ENCODE data around the gene ERI2. TPM values are rescaled to one million over a fixed set of nuclear protein-coding genes. Genes with fewer than 3 reads are reported as not detected.
A peak's percentile ranks its signal among the peaks of the same experiment; 100 is the strongest.

ERI2 gene
- 22.4 and 24.6 TPM in 2 replicates for total RNA-seq (2021)
- long read RNA-seq, transcript ERI2-202 (9 exons, 3,499 nt): minor isoform, 5 of 83 reads
- long read RNA-seq, transcript ERI2-215 (9 exons, 2,646 nt): major isoform, 9 of 83 reads
- long read RNA-seq, transcript ERI2-206 (10 exons, 2,903 nt): minor isoform, 6 of 83 reads
- long read RNA-seq, partial matches to known transcripts: 23 of 83 reads
- long read RNA-seq, other reads (novel, unspliced or antisense): 39 of 83 reads

- TF ChIP-seq CTCF (conservative IDR thresholded peaks at IDR 0.05): peak; percentile 50; the same call in 2 of the 3 replicates
- Histone ChIP-seq H3K18ac (ENCODE audit: insufficient read length, low read depth, low read length) (peak within 1 kb of the TSS; percentile 33), H3K9me3 (ENCODE audit: control insufficient read depth, low read depth, low read length) (no peaks in the 10 kb centered on the region), H4K91ac (ENCODE audit: insufficient read length, low read depth, low read length) (no peak within 1 kb of the TSS), H4K20me1 (ENCODE audit: control insufficient read depth, insufficient read depth, insufficient read length) (no peaks in the 10 kb centered on the region), H3K4me1 (ENCODE audit: insufficient read depth, low read length) (no peaks in the 10 kb centered on the region), H3K79me1 (ENCODE audit: insufficient read depth, low read depth, low read length, poor library complexity, severe bottlenecking) (no peaks in the 10 kb centered on the region), H2AFZ (ENCODE audit: low read length) (no peak within 1 kb of the TSS), H3T11ph (ENCODE audit: low read length) (no peak within 1 kb of the TSS), H3K27me3 (ENCODE audit: insufficient read depth, low read length) (no peaks in the 10 kb centered on the region), H3K56ac (ENCODE audit: insufficient read length, low read depth, low read length) (no peak within 1 kb of the TSS), H4K5ac (ENCODE audit: insufficient read length, low read depth, low read length) (no peak within 1 kb of the TSS), H2BK20ac (ENCODE audit: low read depth, low read length, poor library complexity, severe bottlenecking) (no peak within 1 kb of the TSS), H3K23ac (ENCODE audit: insufficient read length, low read depth, low read length) (no peak within 1 kb of the TSS), H2BK120ac (ENCODE audit: low read depth, low read length, poor library complexity, severe bottlenecking) (no peak within 1 kb of the TSS), H2BK12ac (ENCODE audit: insufficient read length, low read depth, low read length) (no peak within 1 kb of the TSS), H3K14ac (ENCODE audit: insufficient read depth, low read length) (peak within 1 kb of the TSS; percentile 74), H2BK5ac (ENCODE audit: insufficient read length, low read length) (no peak within 1 kb of the TSS), H2BK15ac (ENCODE audit: low read depth, low read length) (no peak within 1 kb of the TSS), H3K27ac (ENCODE audit: insufficient read length, low read depth, low read length) (peak within 1 kb of the TSS; percentile 35), H2AK5ac (ENCODE audit: insufficient read length, low read length) (no peak within 1 kb of the TSS), H3K4ac (ENCODE audit: low read depth, low read length) (no peak within 1 kb of the TSS), H3K9ac (ENCODE audit: extremely low read depth, insufficient read length, low read length) (peak within 1 kb of the TSS; percentile 74), H3K4me2 (ENCODE audit: insufficient read depth, insufficient read length, low read length) (peak within 1 kb of the TSS; percentile 83), H3K23me2 (ENCODE audit: insufficient read length, low read depth, low read length, poor library complexity, severe bottlenecking) (peaks cover 2% of the 10 kb centered on the region), H4K8ac (replicated peaks; ENCODE audit: insufficient read length, low read depth, low read length) (no peak within 1 kb of the TSS), H3K79me2 (ENCODE audit: insufficient read depth, low read length) (no peaks in the 10 kb centered on the region)
- Mint-ChIP-seq H3K9me3 (no peaks in the 10 kb centered on the region), H3K36me3 (ENCODE audit: insufficient read depth in 1 of 3, low read depth in 3 of 3) (peaks cover 0 to under 1% (median 0%) of the 10 kb centered on the region in 3 experiments; a peak in 1 of 7 replicates), H3K27ac (peak within 1 kb of the TSS; percentile 96 to 98 (median 98)), H3K27me3 (ENCODE audit: low read depth) (no peaks in the 10 kb centered on the region), H3K4me1 (peaks cover 11 to 15% of the 10 kb centered on the region in 2 experiments), H3K4me3 (peak within 1 kb of the TSS; percentile 95 to 98)
- DNase-seq: peak; percentile 95
- WGBS (ENCODE audit: extremely low coverage, insufficient read length, low lambda C conversion rate): no CpG with 5 or more reads among the region's 74 CpGs
Measured at GRCh38 chr16:20806168-20807050, at the start of gene ERI2, which contains the start of gene REXO5. TSS of gene ERI2 (minus strand) at chr16:20806472. CDS start at chr16:20806430, 42 bp downstream. TSS of gene REXO5 (plus strand) at chr16:20806527. CDS start at chr16:20806954, 427 bp downstream.

Measured in H9 (cell line).